ENCODE measurements around the gene CTAGE8.
"Not testable (repeated sequence)": the region's sequence is repeated elsewhere in the genome, so short reads cannot be mapped to it uniquely, and the experiment has no call there.

The CTAGE8 gene

DNA sequence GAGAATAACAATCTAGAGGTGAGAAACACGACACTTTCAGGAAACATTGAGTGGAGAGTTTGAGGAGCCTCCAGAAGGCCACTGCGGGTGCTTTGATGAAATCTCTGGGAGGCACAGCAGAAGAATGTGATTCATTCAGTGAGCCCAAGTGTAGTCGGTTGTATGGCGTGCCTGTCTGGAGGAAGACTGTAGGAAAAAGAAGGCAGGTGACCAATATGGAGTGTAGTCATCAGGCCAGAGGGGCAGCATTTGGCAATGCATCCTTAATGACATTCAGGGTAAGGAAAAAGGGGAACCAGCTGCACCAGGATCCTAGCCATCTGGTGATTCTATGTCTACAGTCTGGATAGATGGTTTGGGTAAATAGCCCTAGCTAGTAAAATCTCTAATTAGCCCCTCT, 16.8 kb downstream of the CTAGE8 start:
- not testable (repeated sequence) for DNase-seq

- DNase-seq = not testable (repeated sequence)
These were observed 21.3 kb downstream of the CTAGE8 start for GRCh38 chr7:144247674-144248330.

GRCh38 chr7:144246967-144247366, 22.1 kb downstream of the CTAGE8 start:
- not testable (repeated sequence) for DNase-seq

DNA sequence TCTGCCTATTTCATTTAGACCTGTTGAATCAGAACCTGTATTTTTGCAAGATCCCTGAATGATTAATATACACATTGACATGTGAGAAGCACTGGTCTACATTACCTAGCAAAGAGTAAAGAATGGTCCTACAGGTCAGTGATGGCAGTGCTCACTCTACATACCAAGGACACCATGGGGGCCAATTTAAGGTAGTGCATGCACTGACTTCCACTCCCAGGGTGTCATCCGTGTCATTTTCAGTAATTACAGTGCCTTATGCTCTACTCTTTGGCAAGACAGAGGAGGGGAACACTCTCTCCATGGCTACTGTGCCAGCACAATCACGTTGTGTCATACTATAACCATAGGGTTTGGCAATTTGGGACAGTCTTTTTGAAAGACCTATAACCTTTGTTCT, 23.7 kb downstream of the CTAGE8 start:
- not testable (repeated sequence) for DNase-seq

DNA sequence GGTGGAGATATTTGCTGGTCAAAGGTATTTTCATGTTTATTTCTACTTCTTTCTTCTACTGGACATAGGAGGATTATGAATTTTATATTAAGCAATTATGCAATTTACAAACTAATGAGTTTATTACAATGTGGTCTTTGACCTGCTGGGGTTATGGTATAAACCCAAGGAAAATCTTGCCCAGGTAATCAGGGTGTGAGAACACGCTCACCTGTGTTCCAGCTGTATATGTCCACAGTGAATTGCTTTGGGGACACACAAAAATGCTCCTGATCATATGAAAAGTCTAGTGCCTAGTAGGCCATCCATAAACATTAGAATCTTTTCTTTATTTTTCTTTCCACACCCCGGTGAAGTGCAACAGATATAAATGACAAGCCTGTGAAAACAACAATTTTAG, 29.7 kb downstream of the CTAGE8 start, which contains the start of gene OR2A42:
OR2A42 (minus strand) TSS at position 241 of the 400 bp plus-strand sequence. CDS start 6,762 bp downstream, outside the sequence.
- DNase-seq = not testable (repeated sequence)

DNA sequence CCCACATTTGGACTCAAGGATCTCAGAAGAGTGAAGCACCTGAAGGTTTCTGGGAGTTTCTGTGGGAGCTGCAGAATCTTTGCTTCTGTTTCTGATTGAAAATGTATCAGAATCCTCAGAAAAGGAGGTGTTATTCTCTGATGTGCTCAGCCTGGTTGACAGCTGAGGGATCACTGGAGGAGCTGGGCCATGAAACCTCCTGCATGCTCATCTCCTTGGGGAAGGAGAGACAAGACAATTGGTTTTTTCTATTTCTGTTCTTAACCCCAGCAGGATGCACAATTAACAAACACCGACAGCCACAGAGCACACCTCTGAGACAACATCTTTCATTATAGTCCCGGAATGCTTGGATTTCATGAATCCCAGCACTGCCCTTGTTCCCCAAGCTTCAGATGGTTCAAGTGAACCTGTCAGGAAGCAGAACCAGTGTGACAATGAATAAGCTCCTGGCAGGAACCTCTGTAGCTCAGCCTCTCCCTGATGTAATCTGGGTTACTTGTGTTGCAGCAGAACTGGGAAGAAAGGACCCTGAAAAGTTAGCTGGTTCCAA, 30.5 kb downstream of the CTAGE8 start:
- not testable (repeated sequence) for DNase-seq

- DNase-seq = not testable (repeated sequence)
These were observed 36.0 kb downstream of the CTAGE8 start for GRCh38 chr7:144233039-144233438.

GRCh38 chr7:144231027-144231426, 38.1 kb downstream of the CTAGE8 start:
- DNase-seq = not testable (repeated sequence)

- DNase-seq = not testable (repeated sequence)
These were observed 40.3 kb downstream of the CTAGE8 start for GRCh38 chr7:144228810-144229209.

DNA sequence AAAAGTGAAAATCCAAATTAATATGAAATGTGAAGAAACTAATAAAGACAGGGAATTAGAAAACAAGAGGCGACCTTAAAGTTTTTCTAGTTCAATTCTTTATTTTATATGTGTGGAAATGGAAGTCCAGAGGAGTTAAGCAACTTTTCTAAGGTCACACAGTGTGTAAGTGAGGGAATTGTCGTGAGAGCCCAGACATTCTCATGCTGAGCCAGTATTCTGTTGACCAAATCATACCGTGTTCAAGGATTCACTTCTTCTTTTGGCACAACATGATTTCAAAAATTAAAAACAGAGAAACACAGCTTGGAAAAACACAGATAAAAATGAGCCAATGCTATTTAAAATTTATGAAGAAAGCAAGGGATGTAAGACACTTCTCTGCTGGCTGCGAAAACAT, 42.2 kb downstream of the CTAGE8 start:
- not testable (repeated sequence) for DNase-seq

DNA sequence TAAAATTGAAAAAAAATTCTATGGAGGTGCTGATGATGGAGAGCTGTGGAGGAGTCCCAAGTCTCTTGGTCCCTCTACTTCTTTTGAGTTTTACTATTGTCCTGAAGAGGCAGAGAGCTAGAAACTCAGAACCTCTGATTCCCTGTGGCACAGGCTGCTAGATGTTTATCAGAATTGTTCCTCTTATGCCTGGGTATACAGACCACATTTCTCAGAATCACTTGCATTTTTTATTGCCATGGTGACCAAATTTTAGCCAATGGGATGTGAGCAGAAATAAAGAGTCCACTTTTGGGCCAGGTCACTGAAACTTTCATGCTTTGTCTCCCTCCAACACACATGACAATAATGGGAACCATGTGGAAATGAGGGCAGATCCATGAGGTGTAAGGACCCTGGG, 45.4 kb downstream of the CTAGE8 start:
- not testable (repeated sequence) for DNase-seq

GRCh38 chr7:144220531-144220930, 48.6 kb downstream of the CTAGE8 start:
- DNase-seq = not testable (repeated sequence)

GRCh38 chr7:144219149-144219548, 49.9 kb downstream of the CTAGE8 start:
- not testable (repeated sequence) for DNase-seq

GRCh38 chr7:144218581-144218980, 50.5 kb downstream of the CTAGE8 start:
- DNase-seq = not testable (repeated sequence)

- DNase-seq = not testable (repeated sequence)
These were observed 51.9 kb downstream of the CTAGE8 start for GRCh38 chr7:144217200-144217599.
